WI38 (cell line): ENCODE measurements around the gene ARHGEF17.

ENCODE experiments used
- H3K4me3 ChIP-seq: 2 replicates; pipeline ENCODE4 v1.5.1; 2011; ENCODE audit warnings: low read depth, mild to moderate bottlenecking, control low read depth, low read length
- TF ChIP-seq, protein P1 (sequence below): IDR thresholded peaks from 2 replicates; pipeline ENCODE4 v1.5.1; 2012; ENCODE audit warnings: low read depth, mild to moderate bottlenecking, control low read depth, low read length

Gene ARHGEF17

DNA sequence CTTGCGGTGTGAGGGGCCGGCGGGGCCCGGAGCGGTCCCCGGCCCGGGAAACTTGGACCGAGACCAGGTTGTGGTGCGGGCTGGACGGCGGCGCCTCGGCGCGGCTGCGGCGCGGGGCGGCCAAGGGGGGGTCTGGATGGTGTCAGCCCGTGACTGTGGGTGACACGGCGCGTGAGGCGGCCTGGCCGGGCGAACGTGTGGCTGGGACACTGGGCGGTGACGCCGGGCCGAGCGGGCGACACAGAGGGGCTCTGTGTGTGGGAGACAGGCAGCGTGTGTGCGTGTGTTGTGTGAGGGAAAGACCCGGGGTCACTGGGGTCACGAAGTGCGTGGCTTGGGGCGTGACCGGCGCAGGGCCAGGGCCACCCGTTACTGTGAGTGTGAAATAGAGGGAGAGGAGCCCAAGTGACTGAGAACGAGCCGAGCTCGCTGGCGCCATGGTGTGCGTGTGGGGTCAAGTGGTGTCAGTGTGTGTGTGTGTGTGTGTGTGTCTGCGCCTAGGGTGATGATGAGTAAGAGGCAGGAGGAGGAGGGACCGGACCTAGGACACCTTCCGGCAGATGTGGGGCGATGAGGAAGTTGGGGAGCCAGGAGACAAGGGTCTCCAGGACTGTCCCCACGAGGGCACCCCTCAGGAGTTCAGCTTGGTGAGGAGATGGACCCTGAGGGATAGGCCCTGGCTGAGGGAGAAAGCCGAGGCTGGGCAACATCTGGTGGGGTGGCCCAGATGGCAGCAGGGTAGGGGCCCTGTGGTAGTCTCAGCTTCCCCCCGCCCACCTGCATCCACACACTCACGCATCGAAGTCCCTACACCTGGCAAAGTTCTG, 68.9 kb downstream of the ARHGEF17 start:
- H3K4me3 ChIP-seq: peak overlapping the region; percentile 73
- TF ChIP-seq, protein P1, sequence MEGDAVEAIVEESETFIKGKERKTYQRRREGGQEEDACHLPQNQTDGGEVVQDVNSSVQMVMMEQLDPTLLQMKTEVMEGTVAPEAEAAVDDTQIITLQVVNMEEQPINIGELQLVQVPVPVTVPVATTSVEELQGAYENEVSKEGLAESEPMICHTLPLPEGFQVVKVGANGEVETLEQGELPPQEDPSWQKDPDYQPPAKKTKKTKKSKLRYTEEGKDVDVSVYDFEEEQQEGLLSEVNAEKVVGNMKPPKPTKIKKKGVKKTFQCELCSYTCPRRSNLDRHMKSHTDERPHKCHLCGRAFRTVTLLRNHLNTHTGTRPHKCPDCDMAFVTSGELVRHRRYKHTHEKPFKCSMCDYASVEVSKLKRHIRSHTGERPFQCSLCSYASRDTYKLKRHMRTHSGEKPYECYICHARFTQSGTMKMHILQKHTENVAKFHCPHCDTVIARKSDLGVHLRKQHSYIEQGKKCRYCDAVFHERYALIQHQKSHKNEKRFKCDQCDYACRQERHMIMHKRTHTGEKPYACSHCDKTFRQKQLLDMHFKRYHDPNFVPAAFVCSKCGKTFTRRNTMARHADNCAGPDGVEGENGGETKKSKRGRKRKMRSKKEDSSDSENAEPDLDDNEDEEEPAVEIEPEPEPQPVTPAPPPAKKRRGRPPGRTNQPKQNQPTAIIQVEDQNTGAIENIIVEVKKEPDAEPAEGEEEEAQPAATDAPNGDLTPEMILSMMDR: no peak

DNA sequence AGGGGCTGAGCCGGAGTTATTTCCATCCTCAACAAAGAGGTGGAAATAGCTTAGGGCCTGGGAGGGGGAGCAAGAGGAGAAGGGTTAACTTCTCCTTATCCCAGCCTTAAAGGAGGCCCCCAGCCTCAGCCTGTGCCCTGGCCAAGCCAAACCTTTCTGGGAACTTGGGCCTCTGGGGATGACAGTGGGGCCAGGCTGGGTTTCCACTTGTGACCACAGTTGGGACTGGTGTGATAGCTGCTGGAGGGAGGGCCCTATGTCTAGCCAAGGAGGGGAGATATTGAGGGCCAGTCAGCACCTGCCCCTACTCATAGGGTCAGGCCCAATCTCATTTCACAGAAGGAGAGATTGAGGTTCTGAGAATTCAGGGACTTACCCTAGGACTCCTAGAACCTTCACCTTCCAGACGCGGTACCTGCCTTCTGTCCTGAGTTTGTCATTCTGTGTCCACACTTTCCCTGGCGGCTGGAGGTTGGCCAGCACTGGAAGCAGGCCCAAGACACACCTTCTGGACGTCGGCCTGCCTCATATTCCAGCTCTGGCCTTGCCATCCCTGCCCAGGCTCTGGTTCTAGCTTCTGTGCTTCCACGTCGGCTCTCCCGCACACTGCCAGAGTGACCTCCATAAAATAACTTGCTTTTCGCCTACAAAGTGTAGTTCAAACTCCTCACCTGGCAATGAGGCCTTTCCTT, 71.3 kb downstream of the ARHGEF17 start:
- H3K4me3 ChIP-seq: no peak overlapping the region
- TF ChIP-seq, protein P1: no peak

GRCh38 chr11:73380331-73380730, 72.3 kb downstream of the ARHGEF17 start:
- TF ChIP-seq, protein P1: no peak
- H3K4me3 ChIP-seq: no peak overlapping the region

DNA sequence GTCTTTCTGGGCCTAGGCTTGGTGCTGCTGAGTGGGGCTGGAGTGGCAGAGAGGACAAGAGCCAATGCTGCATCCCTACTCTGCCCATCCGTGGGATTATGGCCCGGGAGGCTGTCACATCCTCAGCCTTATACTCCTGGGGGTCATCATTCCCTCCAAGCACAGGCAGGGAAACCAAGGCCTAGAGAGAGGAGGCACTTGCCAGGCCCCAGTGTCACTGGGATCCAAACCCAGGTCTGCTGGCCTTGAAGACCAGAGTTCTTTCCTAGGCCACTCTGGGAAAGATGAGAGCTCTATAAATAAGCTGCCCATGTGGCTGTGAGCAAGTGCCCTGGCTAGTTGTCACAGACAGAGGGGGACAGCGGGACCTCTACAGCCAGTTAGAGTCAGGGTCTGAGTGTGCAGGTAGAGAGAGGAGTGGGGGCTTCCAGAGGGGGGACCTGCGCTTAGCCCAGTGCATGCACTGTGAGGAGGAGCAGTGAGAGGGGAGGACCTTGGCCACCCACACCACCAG, 72.9 kb downstream of the ARHGEF17 start:
- TF ChIP-seq, protein P1: no peak
- no peak overlapping the region for H3K4me3 ChIP-seq

DNA sequence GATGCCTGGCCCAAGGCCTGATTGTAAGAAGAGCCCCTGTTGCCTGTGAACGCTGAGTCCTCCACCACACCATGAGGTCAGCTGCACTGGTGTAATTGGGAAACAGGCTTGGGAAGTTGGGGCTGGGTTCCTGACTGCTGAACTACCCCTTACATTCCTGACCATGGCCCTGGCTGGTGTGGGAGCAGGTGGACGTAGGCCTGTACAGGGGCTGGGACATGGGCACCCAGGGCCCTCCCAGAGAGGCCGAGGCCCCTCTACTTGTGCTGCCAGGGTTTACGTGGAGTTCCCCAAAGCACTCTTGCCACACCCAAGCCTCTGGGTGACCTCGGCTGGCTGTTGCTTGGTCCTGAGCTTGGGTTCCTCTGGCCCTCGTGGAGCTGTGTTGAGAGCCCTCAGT, 73.5 kb downstream of the ARHGEF17 start:
- no peak overlapping the region for H3K4me3 ChIP-seq
- TF ChIP-seq, protein P1: no peak

GRCh38 chr11:73382183-73382582, 74.1 kb downstream of the ARHGEF17 start:
- TF ChIP-seq, protein P1: no peak
- no peak overlapping the region for H3K4me3 ChIP-seq

DNA sequence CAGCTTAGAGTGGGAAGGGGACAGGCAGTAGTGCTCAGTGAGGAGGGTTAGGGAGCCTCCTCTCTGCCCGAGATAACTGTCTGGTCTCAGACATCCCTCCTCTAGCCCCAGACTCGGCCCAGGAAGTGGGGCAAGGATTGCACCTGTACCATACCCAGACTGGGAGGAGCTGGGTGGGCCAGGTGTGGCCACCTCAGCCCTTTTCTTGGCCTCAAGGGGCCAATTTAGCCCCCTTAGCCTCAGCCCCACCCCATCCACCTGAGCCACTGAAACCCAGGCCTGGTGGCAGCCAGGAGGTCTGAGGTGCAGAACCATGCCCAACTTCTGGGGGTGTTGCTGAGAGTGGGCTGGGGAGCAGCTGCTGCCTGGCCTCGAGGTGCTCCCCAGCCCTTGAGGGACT, 74.7 kb downstream of the ARHGEF17 start:
- no peak overlapping the region for H3K4me3 ChIP-seq
- TF ChIP-seq, protein P1: no peak
